Measurements from ENCODE around the gene RTL10.

Gene RTL10

GRCh38 chr22:19818324-19819207 is 36.1 kb downstream of the RTL10 start:
- no peaks in the 10 kb centered on the region for H3K4me1 ChIP-seq (ENCODE audit: control insufficient read depth, insufficient read depth, low read length)
- peaks cover 0 to 14% of the 10 kb centered on the region in 2 experiments; a peak in 1 of 3 replicates for H3K36me3 ChIP-seq (ENCODE audit: control insufficient read depth in 2 of 2, insufficient read depth in 1 of 2, low read length in 2 of 2)
- no peaks in the 10 kb centered on the region for H3K9me3 ChIP-seq (ENCODE audit: control insufficient read depth, insufficient read depth, low read depth, low read length)
- peak; percentile 46; the same call in 1 of the 2 replicates for TF ChIP-seq GLIS2 (tag by site-specific recombination; IDR thresholded peaks at IDR 0.05)
- no peak for TF ChIP-seq ZBTB10 (tag by site-specific recombination; IDR thresholded peaks at IDR 0.05)
- POLR2A ChIA-PET = no interaction called here
- CTCF ChIA-PET = interaction anchor here (0.6 to 1.7 kb wide), 5 partner anchors 21 to 129 kb away, joined by 3 to 4 read pairs (median 3); no protein-coding TSS in a partner anchor
- no peak overlapping the region for H3K4me3 ChIP-seq (ENCODE audit: low read depth, low read length)
- H3K27ac ChIP-seq (ENCODE audit: extremely low read depth, low read depth, low read length) = no peak overlapping the region

- TF ChIP-seq ZBTB48 (tag by site-specific recombination; IDR thresholded peaks at IDR 0.05) (no peak), ZSCAN30 (tag by site-specific recombination; IDR thresholded peaks at IDR 0.05) (no peak), ZNF449 (tag by site-specific recombination; IDR thresholded peaks at IDR 0.05) (no peak), ZNF600 (tag by site-specific recombination; IDR thresholded peaks at IDR 0.05) (no peak), ZNF214 (tag by site-specific recombination; IDR thresholded peaks at IDR 0.05; ENCODE audit: borderline replicate concordance) (no peak), FEZF1 (tag by site-specific recombination; IDR thresholded peaks at IDR 0.05) (no peak), ZNF433 (tag by site-specific recombination; IDR thresholded peaks at IDR 0.05; ENCODE audit: low read depth) (no peak), KLF1 (tag by site-specific recombination; IDR thresholded peaks at IDR 0.05) (no peak), ZBTB1 (tag by site-specific recombination; IDR thresholded peaks at IDR 0.05) (no peak), ZNF366 (tag by site-specific recombination; conservative IDR thresholded peaks at IDR 0.05) (no peak), SALL2 (tag by site-specific recombination; IDR thresholded peaks at IDR 0.05; ENCODE audit: borderline replicate concordance) (no peak), ZNF76 (tag by site-specific recombination; IDR thresholded peaks at IDR 0.05; ENCODE audit: borderline replicate concordance, low read depth) (no peak)
- Histone ChIP-seq H3K36me3 (ENCODE audit: control insufficient read depth in 2 of 2, insufficient read depth in 1 of 2, low read length in 2 of 2) (peaks cover 0 to 26% of the 10 kb centered on the region in 2 experiments; a peak in 1 of 3 replicates), H3K27ac (ENCODE audit: extremely low read depth, low read depth, low read length) (no peak overlapping the region), H3K4me3 (ENCODE audit: low read depth, low read length) (no peak overlapping the region), H3K4me1 (ENCODE audit: control insufficient read depth, insufficient read depth, low read length) (no peaks in the 10 kb centered on the region), H3K9me3 (ENCODE audit: control insufficient read depth, insufficient read depth, low read depth, low read length) (no peaks in the 10 kb centered on the region)
- ChIA-PET CTCF (no interaction called here), POLR2A (no interaction called here)
These were observed 38.1 kb downstream of the RTL10 start for GRCh38 chr22:19816372-19817119.

- ChIA-PET CTCF (interaction anchor here (0.7 to 1.2 kb wide), 2 partner anchors 85 to 132 kb away, joined by 3 to 5 read pairs; no protein-coding TSS in a partner anchor), POLR2A (no interaction called here)
- H3K4me1 ChIP-seq (ENCODE audit: control insufficient read depth, insufficient read depth, low read length) = no peaks in the 10 kb centered on the region
- H3K9me3 ChIP-seq (ENCODE audit: control insufficient read depth, insufficient read depth, low read depth, low read length) = no peaks in the 10 kb centered on the region
- no peak overlapping the region for H3K27ac ChIP-seq (ENCODE audit: extremely low read depth, low read depth, low read length)
- TF ChIP-seq ZBTB6 (tag by site-specific recombination; IDR thresholded peaks at IDR 0.05) = no peak
- TF ChIP-seq OVOL3 (tag by site-specific recombination; IDR thresholded peaks at IDR 0.05) = no peak
- TF ChIP-seq ZNF610 (tag by site-specific recombination; IDR thresholded peaks at IDR 0.05; ENCODE audit: borderline replicate concordance) = no peak
- no peak for TF ChIP-seq ZBTB21 (tag by site-specific recombination; IDR thresholded peaks at IDR 0.05)
- TF ChIP-seq ZNF274 (IDR thresholded peaks at IDR 0.05; ENCODE audit: low read length) = no peak
- no peak for TF ChIP-seq ZNF274 (tag by site-specific recombination; IDR thresholded peaks at IDR 0.05; ENCODE audit: borderline replicate concordance)
- TF ChIP-seq ZNF280D (tag by site-specific recombination; IDR thresholded peaks at IDR 0.05) = no peak
- no peak overlapping the region for H3K4me3 ChIP-seq (ENCODE audit: low read depth, low read length)
- H3K36me3 ChIP-seq (ENCODE audit: control insufficient read depth in 2 of 2, insufficient read depth in 1 of 2, low read length in 2 of 2) = peaks cover 0 to 26% of the 10 kb centered on the region in 2 experiments; a peak in 1 of 3 replicates
These were observed 38.8 kb downstream of the RTL10 start for GRCh38 chr22:19815823-19816290.
